ENCODE measurements around the gene ZNF296. TPM values are rescaled to one million over a fixed set of nuclear protein-coding genes. Genes with fewer than 3 reads are reported as not detected.

Gene ZNF296
- total RNA-seq, 5 donors from 2014 or later (not counting 1 experiment from before 2014, with no cell fraction given), result 1.4 to 4.3 (median 3.5) TPM

GRCh38 chr19:45104658-45105349 is 28.5 kb upstream of the ZNF296 start:
- peak in 1 of 4 experiments; percentile 34 for ATAC-seq (replicated peaks in 1 of 4)
- H3K4me3 Mint-ChIP-seq, result peak overlapping the region; percentile 49 to 66 (median 66)
- no peaks in the 10 kb centered on the region for H3K9me3 ChIP-seq
- H3K9me3 Mint-ChIP-seq, result no peaks in the 10 kb centered on the region
- H3K27me3 Mint-ChIP-seq, result no peaks in the 10 kb centered on the region
- H3K4me3 ChIP-seq (ENCODE audit: control insufficient read depth in 1 of 2, extremely low read depth in 1 of 2, low read length in 1 of 2), result no peak overlapping the region
- peaks cover 57 to 62% (median 59%) of the 10 kb centered on the region in 3 donors for H3K4me1 Mint-ChIP-seq
- H3K27ac ChIP-seq (ENCODE audit: low read length), result no peak overlapping the region
- H3K4me1 ChIP-seq (ENCODE audit: control insufficient read depth in 1 of 2, extremely low read depth in 1 of 2, insufficient read depth in 2 of 2, low read length in 2 of 2), result peaks cover 20 to 46% of the 10 kb centered on the region in 2 experiments
- peak overlapping the region; percentile 89 to 93 for H3K27ac Mint-ChIP-seq
- no peaks in the 10 kb centered on the region for H3K36me3 Mint-ChIP-seq
- CTCF ChIA-PET, result interaction anchor here (0.6 to 2.6 kb wide), 2 partner anchors 12 to 17 kb away, joined by 4 to 16 read pairs; partner anchors contain the start of gene PPP1R37 (in 1 of the 2)
- DNase-seq, result peak in 1 of 35 experiments; percentile 32
- POLR2A ChIA-PET, result no interaction called here
- peaks cover under 1 to 5% of the 10 kb centered on the region in 2 donors for H3K36me3 ChIP-seq (ENCODE audit: control insufficient read depth in 2 of 2, extremely low read depth in 1 of 2, insufficient read depth in 1 of 2, low read length in 1 of 2)
- 26% methylated on average over 13 of the region's 16 CpGs for WGBS (ENCODE audit: insufficient coverage)
- H3K27me3 ChIP-seq (replicated peaks in 1 of 2; ENCODE audit: control insufficient read depth in 2 of 2, extremely low read depth in 1 of 2, insufficient read depth in 2 of 2, low read length in 1 of 2), result no peaks in the 10 kb centered on the region

DNA sequence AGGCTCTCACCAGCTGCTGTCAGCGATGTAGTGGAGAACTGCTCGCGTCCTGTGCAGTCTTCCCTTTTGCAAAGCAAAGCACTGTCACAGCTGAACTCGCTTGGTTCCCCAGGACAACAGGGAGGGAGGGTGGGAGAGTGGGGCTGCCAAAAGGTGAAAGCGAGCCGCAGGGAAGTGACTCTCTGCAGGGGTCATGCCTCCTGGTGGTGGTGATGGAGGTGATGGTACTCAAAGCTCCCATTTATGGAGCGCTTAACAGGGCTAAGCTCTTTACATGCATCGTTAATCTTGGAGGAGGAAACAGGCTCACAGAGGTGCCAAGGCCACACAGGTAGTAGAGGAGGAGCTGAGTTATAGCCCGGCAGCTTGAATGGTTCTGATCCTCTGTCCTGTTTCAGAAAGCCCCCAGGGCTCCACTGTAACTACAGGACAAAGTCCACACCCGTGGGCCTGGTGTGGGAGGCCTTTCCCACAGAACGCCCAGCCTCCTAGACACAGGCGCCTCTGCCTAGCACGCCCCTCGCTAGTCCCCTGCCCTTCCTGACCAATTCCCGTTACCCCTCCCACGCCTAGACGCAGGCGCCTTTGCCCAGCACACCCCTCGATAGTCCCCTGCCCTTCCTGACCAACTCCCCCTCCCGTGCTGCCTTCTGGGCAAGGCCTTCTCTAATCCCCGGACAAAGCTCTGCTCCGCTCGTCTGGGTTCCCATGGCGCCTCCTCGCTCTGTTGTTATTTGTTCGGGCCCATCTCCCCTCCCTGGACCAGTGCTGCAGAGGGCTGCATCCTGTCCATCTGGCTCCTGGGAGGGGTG is 27.4 kb upstream of the ZNF296 start:
- Mint-ChIP-seq H3K27ac (peak overlapping the region; percentile 85 to 89), H3K36me3 (no peaks in the 10 kb centered on the region), H3K4me1 (peaks cover 62 to 68% (median 63%) of the 10 kb centered on the region in 3 donors), H3K9me3 (no peaks in the 10 kb centered on the region), H3K27me3 (no peaks in the 10 kb centered on the region), H3K4me3 (peak overlapping the region; percentile 66 to 70 (median 69))
- peaks cover 20 to 53% of the 10 kb centered on the region in 2 experiments for H3K4me1 ChIP-seq (ENCODE audit: control insufficient read depth in 1 of 2, extremely low read depth in 1 of 2, insufficient read depth in 2 of 2, low read length in 2 of 2)
- DNase-seq, result peak in 2 of 35 experiments; percentile 20 to 44
- H3K27me3 ChIP-seq (replicated peaks in 1 of 2; ENCODE audit: control insufficient read depth in 2 of 2, extremely low read depth in 1 of 2, insufficient read depth in 2 of 2, low read length in 1 of 2), result no peaks in the 10 kb centered on the region
- peak; percentile 26 to 59 (median 46) for ATAC-seq (replicated peaks in 1 of 4)
- peaks cover 3 to 5% of the 10 kb centered on the region in 2 donors for H3K36me3 ChIP-seq (ENCODE audit: control insufficient read depth in 2 of 2, extremely low read depth in 1 of 2, insufficient read depth in 1 of 2, low read length in 1 of 2)
- no peaks in the 10 kb centered on the region for H3K9me3 ChIP-seq
- peak overlapping the region; percentile 54 for H3K27ac ChIP-seq (ENCODE audit: low read length)
- POLR2A ChIA-PET, result interaction anchor here in 1 of 2 donors (0.5 kb wide), 1 partner anchor 17 kb away, joined by 3 read pairs; no protein-coding TSS in a partner anchor
- H3K4me3 ChIP-seq (ENCODE audit: control insufficient read depth in 1 of 2, extremely low read depth in 1 of 2, low read length in 1 of 2), result peak overlapping the region; percentile 41 to 46
- CTCF ChIA-PET, result interaction anchor here (0.6 to 2.6 kb wide), 7 partner anchors 11 to 87 kb away, joined by 3 to 16 read pairs (median 3); partner anchors contain the start of gene PPP1R37 (in 1 of the 2)
- 61% methylated on average over 12 of the region's 26 CpGs for WGBS (ENCODE audit: insufficient coverage)

- peaks cover 68 to 74% (median 69%) of the 10 kb centered on the region in 3 donors for H3K4me1 Mint-ChIP-seq
- Histone ChIP-seq H3K9me3 (no peaks in the 10 kb centered on the region), H3K27ac (ENCODE audit: low read length) (peak overlapping the region; percentile 54), H3K4me1 (ENCODE audit: control insufficient read depth in 1 of 2, extremely low read depth in 1 of 2, insufficient read depth in 2 of 2, low read length in 2 of 2) (peaks cover 22 to 59% of the 10 kb centered on the region in 2 experiments), H3K36me3 (ENCODE audit: control insufficient read depth in 2 of 2, extremely low read depth in 1 of 2, insufficient read depth in 1 of 2, low read length in 1 of 2) (peaks cover 3 to 5% of the 10 kb centered on the region in 2 donors), H3K4me3 (ENCODE audit: control insufficient read depth in 1 of 2, extremely low read depth in 1 of 2, low read length in 1 of 2) (peak overlapping the region; percentile 41 to 46), H3K27me3 (replicated peaks in 1 of 2; ENCODE audit: control insufficient read depth in 2 of 2, extremely low read depth in 1 of 2, insufficient read depth in 2 of 2, low read length in 1 of 2) (no peaks in the 10 kb centered on the region)
- peak overlapping the region; percentile 66 to 70 (median 69) for H3K4me3 Mint-ChIP-seq
- no peaks in the 10 kb centered on the region for H3K36me3 Mint-ChIP-seq
- ChIA-PET CTCF (interaction anchor here in 1 of 2 donors (0.9 to 2.6 kb wide), 5 partner anchors 11 to 87 kb away, joined by 3 to 16 read pairs (median 3); partner anchors contain the start of gene PPP1R37), POLR2A (no interaction called here)
- H3K9me3 Mint-ChIP-seq, result no peaks in the 10 kb centered on the region
- DNase-seq, result peak in 34 of 35 experiments; percentile 15 to 73 (median 44)
- no peaks in the 10 kb centered on the region for H3K27me3 Mint-ChIP-seq
- peak overlapping the region; percentile 61 to 85 for H3K27ac Mint-ChIP-seq
- WGBS (ENCODE audit: insufficient coverage), result 47% methylated on average over 7 of the region's 15 CpGs
- peak; percentile 80 to 95 (median 88) for ATAC-seq (replicated peaks in 1 of 4)
Observed at GRCh38 chr19:45103156-45103507, 26.9 kb upstream of the ZNF296 start.

DNA sequence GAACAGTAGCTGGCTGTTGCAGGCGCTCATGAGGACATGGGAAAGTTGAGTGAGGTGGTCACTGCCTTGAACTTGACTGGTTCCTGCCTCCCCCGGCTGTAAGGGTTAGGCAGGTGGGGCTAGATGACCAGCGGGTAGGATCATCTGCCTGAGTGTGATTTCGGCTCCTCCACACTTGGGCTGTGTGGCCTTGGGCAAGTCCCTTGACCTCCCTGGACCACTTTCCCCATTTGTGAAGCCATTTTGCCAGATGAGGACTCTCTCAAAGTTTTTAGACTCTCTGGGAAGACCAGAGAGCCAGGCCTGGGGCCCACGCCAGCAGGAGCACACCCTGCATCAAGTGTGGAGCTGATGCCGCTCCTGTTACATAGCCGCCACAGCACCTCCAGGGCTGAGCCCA is 26.2 kb upstream of the ZNF296 start:
- CTCF ChIA-PET, result interaction anchor here in 1 of 2 donors (1.5 to 2.6 kb wide), 2 partner anchors 10 to 22 kb away, joined by 5 to 16 read pairs; partner anchors contain the start of gene PPP1R37
- WGBS (ENCODE audit: insufficient coverage), result 85% methylated on average over 5 of the region's 7 CpGs
- H3K4me1 Mint-ChIP-seq, result peaks cover 72 to 76% (median 76%) of the 10 kb centered on the region in 3 donors
- no peaks in the 10 kb centered on the region for H3K9me3 Mint-ChIP-seq
- no peaks in the 10 kb centered on the region for H3K36me3 Mint-ChIP-seq
- peak overlapping the region in 1 of 3 donors; percentile 66 for H3K4me3 Mint-ChIP-seq
- no peak overlapping the region for H3K4me3 ChIP-seq (ENCODE audit: control insufficient read depth in 1 of 2, extremely low read depth in 1 of 2, low read length in 1 of 2)
- POLR2A ChIA-PET, result no interaction called here
- no peaks in the 10 kb centered on the region for H3K27me3 ChIP-seq (replicated peaks in 1 of 2; ENCODE audit: control insufficient read depth in 2 of 2, extremely low read depth in 1 of 2, insufficient read depth in 2 of 2, low read length in 1 of 2)
- H3K9me3 ChIP-seq, result no peaks in the 10 kb centered on the region
- no peaks in the 10 kb centered on the region for H3K27me3 Mint-ChIP-seq
- ATAC-seq (replicated peaks in 1 of 4) (no peak), DNase-seq (no peak)
- peaks cover 25 to 66% of the 10 kb centered on the region in 2 experiments for H3K4me1 ChIP-seq (ENCODE audit: control insufficient read depth in 1 of 2, extremely low read depth in 1 of 2, insufficient read depth in 2 of 2, low read length in 2 of 2)
- H3K36me3 ChIP-seq (ENCODE audit: control insufficient read depth in 2 of 2, extremely low read depth in 1 of 2, insufficient read depth in 1 of 2, low read length in 1 of 2), result peaks cover 3 to 5% of the 10 kb centered on the region in 2 donors
- H3K27ac Mint-ChIP-seq, result no peak overlapping the region
- H3K27ac ChIP-seq (ENCODE audit: low read length), result peak overlapping the region; percentile 54

GRCh38 chr19:45101806-45102205 is 25.5 kb upstream of the ZNF296 start:
- peaks cover 28 to 73% of the 10 kb centered on the region in 2 experiments for H3K4me1 ChIP-seq (ENCODE audit: control insufficient read depth in 1 of 2, extremely low read depth in 1 of 2, insufficient read depth in 2 of 2, low read length in 2 of 2)
- CTCF ChIA-PET, result no interaction called here
- H3K4me1 Mint-ChIP-seq, result peaks cover 78 to 82% (median 81%) of the 10 kb centered on the region in 3 donors
- no peaks in the 10 kb centered on the region for H3K9me3 Mint-ChIP-seq
- no peaks in the 10 kb centered on the region for H3K9me3 ChIP-seq
- H3K27me3 Mint-ChIP-seq, result no peaks in the 10 kb centered on the region
- H3K27me3 ChIP-seq (replicated peaks in 1 of 2; ENCODE audit: control insufficient read depth in 2 of 2, extremely low read depth in 1 of 2, insufficient read depth in 2 of 2, low read length in 1 of 2), result no peaks in the 10 kb centered on the region
- no peak overlapping the region for H3K4me3 Mint-ChIP-seq
- no peak overlapping the region for H3K4me3 ChIP-seq (ENCODE audit: control insufficient read depth in 1 of 2, extremely low read depth in 1 of 2, low read length in 1 of 2)
- 94% methylated on average over 8 of the region's 8 CpGs for WGBS (ENCODE audit: insufficient coverage)
- no peak for DNase-seq
- POLR2A ChIA-PET, result no interaction called here
- no peak overlapping the region for H3K27ac ChIP-seq (ENCODE audit: low read length)
- peaks cover 3 to 5% of the 10 kb centered on the region in 2 donors for H3K36me3 ChIP-seq (ENCODE audit: control insufficient read depth in 2 of 2, extremely low read depth in 1 of 2, insufficient read depth in 1 of 2, low read length in 1 of 2)
- H3K36me3 Mint-ChIP-seq, result no peaks in the 10 kb centered on the region
- ATAC-seq (replicated peaks in 1 of 4), result no peak
- H3K27ac Mint-ChIP-seq, result peak overlapping the region in 1 of 2 donors; percentile 55

DNA sequence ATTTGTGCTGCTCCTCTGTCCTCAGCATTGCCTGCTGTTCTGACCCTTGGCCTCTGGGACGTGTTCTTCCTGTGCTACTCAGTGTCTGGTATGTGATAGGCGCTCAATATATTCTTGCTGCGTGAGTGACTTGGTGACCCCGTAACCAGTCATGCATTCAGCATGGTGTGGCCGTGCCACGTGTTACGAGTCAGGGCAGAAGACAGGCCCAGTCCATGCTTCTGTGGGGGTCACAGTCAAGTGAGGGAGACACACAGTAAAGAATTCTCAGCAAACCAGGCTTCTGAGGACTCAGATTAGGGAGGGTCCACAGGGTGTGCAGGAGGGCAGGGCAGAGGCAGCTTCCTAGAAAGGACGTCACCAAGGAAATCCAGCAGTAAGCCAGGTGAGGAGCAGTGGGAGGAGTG is 24.6 kb upstream of the ZNF296 start:
- Mint-ChIP-seq H3K9me3 (no peaks in the 10 kb centered on the region), H3K27ac (no peak overlapping the region), H3K4me1 (peaks cover 88 to 91% (median 90%) of the 10 kb centered on the region in 3 donors), H3K36me3 (no peaks in the 10 kb centered on the region), H3K27me3 (no peaks in the 10 kb centered on the region), H3K4me3 (no peak overlapping the region)
- 96% methylated on average over 7 of the region's 8 CpGs for WGBS (ENCODE audit: insufficient coverage)
- Histone ChIP-seq H3K27me3 (replicated peaks in 1 of 2; ENCODE audit: control insufficient read depth in 2 of 2, extremely low read depth in 1 of 2, insufficient read depth in 2 of 2, low read length in 1 of 2) (no peaks in the 10 kb centered on the region), H3K4me1 (ENCODE audit: control insufficient read depth in 1 of 2, extremely low read depth in 1 of 2, insufficient read depth in 2 of 2, low read length in 2 of 2) (peaks cover 29 to 81% of the 10 kb centered on the region in 2 experiments), H3K9me3 (no peaks in the 10 kb centered on the region), H3K4me3 (ENCODE audit: control insufficient read depth in 1 of 2, extremely low read depth in 1 of 2, low read length in 1 of 2) (no peak overlapping the region), H3K36me3 (ENCODE audit: control insufficient read depth in 2 of 2, extremely low read depth in 1 of 2, insufficient read depth in 1 of 2, low read length in 1 of 2) (peaks cover 3 to 5% of the 10 kb centered on the region in 2 donors), H3K27ac (ENCODE audit: low read length) (no peak overlapping the region)
- ChIA-PET CTCF (no interaction called here), POLR2A (no interaction called here)
- ATAC-seq (replicated peaks in 1 of 4) (no peak), DNase-seq (no peak)
